Activated B cell treated with CpG ODN at 0.5 μM for 24 hours (primary cell): ENCODE measurements around the gene CROCC2. TPM values are rescaled to one million over a fixed set of nuclear protein-coding genes. Genes with fewer than 3 reads are reported as not detected.
A peak's percentile ranks its signal among the peaks of the same experiment; 100 is the strongest.

Experiments
- ATAC-seq: fragments of 200-7000 bp; cut with Tn5 transposase; one replicate; pipeline ENCODE4 v1.10.0; 2021; ENCODE audit warnings: low read depth, mild to moderate bottlenecking, moderate library complexity
- CTCF ChIA-PET: fragments of 350-600 bp; sonication (Branson Sonifier 250); formaldehyde crosslinking; loops from one replicate; lab custom pipeline; 2021; ENCODE audit warnings: antibody characterized with exemption; lab: Charles Lee
- POLR2A ChIA-PET: fragments of 350-600 bp; sonication (Branson Sonifier 250); formaldehyde crosslinking; loops from one replicate; lab custom pipeline; 2021; ENCODE audit warnings: antibody characterized with exemption; lab: Charles Lee
- DNase-seq: peaks from one replicate; pipeline ENCODE4 v3.0.0; 2022
- H3K27ac Mint-ChIP-seq: one replicate; pipeline ENCODE4 v1.8.0; 2020; ENCODE audit warnings: mixed read lengths
- H3K27me3 Mint-ChIP-seq: one replicate; pipeline ENCODE4 v1.8.0; 2021; ENCODE audit warnings: mixed read lengths
- H3K36me3 Mint-ChIP-seq: one replicate; pipeline ENCODE4 v1.8.0; 2021; ENCODE audit warnings: low read depth, mixed read lengths
- H3K4me1 Mint-ChIP-seq: one replicate; pipeline ENCODE4 v1.8.0; 2021; ENCODE audit warnings: mixed read lengths
- H3K4me3 Mint-ChIP-seq: one replicate; pipeline ENCODE4 v1.8.0; 2020; ENCODE audit warnings: mild to moderate bottlenecking, mixed read lengths
- H3K9me3 Mint-ChIP-seq: one replicate; pipeline ENCODE4 v1.8.0; 2020; ENCODE audit warnings: mixed read lengths
- CTCF ChIP-seq: fragments of 200-600 bp; IDR thresholded peaks from one replicate; pipeline ENCODE4 v1.8.0; 2022; ENCODE audit warnings: antibody characterized with exemption, mild to moderate bottlenecking
- intact Hi-C: fragments of 100-400 bp; cut with micrococcal nuclease; formaldehyde crosslinking; loops from one replicate; pipeline ENCODE4 v1.15.1; 2024
- total RNA-seq: library from RNA; stranded (reverse); gene quantifications from 2 replicates; pipeline ENCODE4 v1.2.3, GENCODE V29; 2022

Gene CROCC2
- total RNA-seq, 1 donor from 2014 or later = not detected

GRCh38 chr2:240873805-240874714, 32.1 kb upstream of the CROCC2 start:
- ChIA-PET POLR2A (interaction anchor here (0.6 kb wide), 1 partner anchor 132 kb away, joined by 3 read pairs; no protein-coding TSS in a partner anchor), CTCF (no interaction called here)
- H3K4me3 Mint-ChIP-seq = no peak overlapping the region
- H3K27ac Mint-ChIP-seq = no peak overlapping the region
- no peak for TF ChIP-seq CTCF
- intact Hi-C loops = no loop called here
- no peak for ATAC-seq
- peaks cover 2% of the 10 kb centered on the region for H3K27me3 Mint-ChIP-seq
- no peaks in the 10 kb centered on the region for H3K36me3 Mint-ChIP-seq
- no peaks in the 10 kb centered on the region for H3K4me1 Mint-ChIP-seq
- DNase-seq = peak; percentile 12
- no peaks in the 10 kb centered on the region for H3K9me3 Mint-ChIP-seq

GRCh38 chr2:240874715-240875227, 31.4 kb upstream of the CROCC2 start:
- CTCF ChIA-PET = no interaction called here
- no peak for ATAC-seq
- Mint-ChIP-seq H3K36me3 (no peaks in the 10 kb centered on the region), H3K27me3 (peaks cover 2% of the 10 kb centered on the region), H3K27ac (no peak overlapping the region), H3K4me1 (no peaks in the 10 kb centered on the region), H3K4me3 (no peak overlapping the region), H3K9me3 (no peaks in the 10 kb centered on the region)
- POLR2A ChIA-PET = no interaction called here
- intact Hi-C loops = no loop called here
- no peak for TF ChIP-seq CTCF
- DNase-seq = peak; percentile 9

- intact Hi-C loops = no loop called here
- Mint-ChIP-seq H3K4me3 (no peak overlapping the region), H3K27ac (no peak overlapping the region), H3K4me1 (no peaks in the 10 kb centered on the region), H3K27me3 (no peaks in the 10 kb centered on the region), H3K36me3 (no peaks in the 10 kb centered on the region), H3K9me3 (no peaks in the 10 kb centered on the region)
- ChIA-PET POLR2A (no interaction called here), CTCF (no interaction called here)
- no peak for ATAC-seq
- peak; percentile 9 for DNase-seq
- TF ChIP-seq CTCF = no peak
Measured at GRCh38 chr2:240875228-240876034, 30.7 kb upstream of the CROCC2 start.

GRCh38 chr2:240876035-240876474, 30.1 kb upstream of the CROCC2 start:
- Mint-ChIP-seq H3K9me3 (no peaks in the 10 kb centered on the region), H3K36me3 (no peaks in the 10 kb centered on the region), H3K27me3 (no peaks in the 10 kb centered on the region), H3K4me3 (no peak overlapping the region), H3K4me1 (no peaks in the 10 kb centered on the region), H3K27ac (no peak overlapping the region)
- TF ChIP-seq CTCF = no peak
- DNase-seq (no peak), ATAC-seq (no peak)
- intact Hi-C loops = no loop called here
- ChIA-PET CTCF (no interaction called here), POLR2A (no interaction called here)
